Heart right ventricle (tissue), 16 donors: Measurements from ENCODE around the gene FOXQ1. TPM values are rescaled to one million over a fixed set of nuclear protein-coding genes. Genes with fewer than 3 reads are reported as not detected.

Experiments used
- ATAC-seq, 8 donors: fragments of 200-7000 bp; cut with Tn5 transposase; one replicate each; pipeline ENCODE4 v1.9.1; 2020; ENCODE audit warnings: mild to moderate bottlenecking in 8 of 8, moderate library complexity in 8 of 8, moderate number of reproducible peaks in 1 of 8
- DNase-seq, 2 donors: peaks; one replicate each; pipeline ENCODE4 v3.0.0-alpha.2; 2020
- H3K27ac ChIP-seq, 10 donors: fragments of 200-600 bp; sonication (generic) in 2 of 10; one replicate each; pipeline versions ENCODE4 v1.5.0 to v1.8.0; 2020 to 2022; ENCODE audit warnings: mild to moderate bottlenecking in 3 of 10
- H3K27me3 ChIP-seq, 7 donors: fragments of 200-600 bp; one replicate each; pipeline ENCODE4 v1.8.0; 2021 to 2022; ENCODE audit warnings: mild to moderate bottlenecking in 2 of 7
- H3K36me3 ChIP-seq, 9 donors: fragments of 200-600 bp; sonication (generic) in 1 of 9; one replicate each; pipeline versions ENCODE4 v1.5.0 to v1.8.0; 2020 to 2022; ENCODE audit warnings: mild to moderate bottlenecking in 2 of 9
- H3K4me1 ChIP-seq, 9 donors: fragments of 200-600 bp; sonication (generic) in 1 of 9; one replicate each; pipeline versions ENCODE4 v1.5.0 to v1.8.0; 2020 to 2022; ENCODE audit warnings: mild to moderate bottlenecking in 4 of 9
- H3K4me3 ChIP-seq, 10 donors: fragments of 200-600 bp; sonication (generic) in 2 of 10; one replicate each; pipeline versions ENCODE4 v1.5.0 to v1.8.0; 2020 to 2022; ENCODE audit warnings: mild to moderate bottlenecking in 7 of 10, moderate library complexity in 2 of 10
- H3K9me3 ChIP-seq, 11 donors: fragments of 200-600 bp in 10 of 11; sonication (generic) in 2 of 11; one replicate each; pipeline versions ENCODE4 v1.5.0 to v1.8.0; 2013 to 2022; ENCODE audit warnings: mild to moderate bottlenecking in 2 of 11, control low read depth in 1 of 11, moderate library complexity in 1 of 11
- WGBS, 2 donors: extraction: QIAGEN DNeasy Blood & Tissue Kit; methylation state at CpG; one replicate each; pipeline ENCODE4 v1.1.7; 2013; ENCODE audit warnings: inconsistent platforms in 1 of 2; 5-methylcytosine and 5-hydroxymethylcytosine counted together
- intact Hi-C, 10 donors: fragments of 100-400 bp; cut with DNase I; formaldehyde crosslinking; loops; one replicate each; pipeline versions ENCODE4 v1.11.1 to v1.14.2; 2022
- polyA plus RNA-seq, 2 donors: library from polyadenylated mRNA; stranded (reverse); fragments of 200-250 nt; gene quantifications; one replicate each; pipeline ENCODE4 v1.2.3, GENCODE V29; 2013
- total RNA-seq, 10 donors: library from RNA; stranded (reverse); fragmentation: NEBNext Ultra II Directional in 3 of 10; extraction: Animal tissue kit (Norgen Biotek cat#: 25700) in 3 of 10; gene quantifications; one replicate each; pipeline versions ENCODE4 v1.2.1 to v1.2.4, GENCODE V29; 2021 to 2023
- TF ChIP-seq, protein P1 (sequence below), 9 donors: fragments of 200-600 bp; sonication (generic) in 2 of 9; IDR thresholded peaks; one replicate each; pipeline versions ENCODE4 v1.5.0 to v1.8.0; 2021 to 2022; ENCODE audit warnings: antibody characterized with exemption in 9 of 9, mild to moderate bottlenecking in 5 of 9, moderate library complexity in 1 of 9
- donor health status: Arrhythmogenic right ventricular cardiomyopathy.
- donor health status: ischemic (EF 13 %, LVEDD 7.1; RV severe dilation, severe dysfunction).
- donor health status: healthy with polysubstance abuse.
- donor health status: DM: no; HTN: yes; CAD: no.
- donor health status: DM: no; HTN: no; CAD: no.
- donor health status: ischemic (EF 25% LVEDD 6.9; RV normal size, moderate dysfunction).
- donor health status: ischemic (EF 25% LVEDD 5.7; RV mildly dilated, moderate dysfunction).
- donor health status: healthy.
- donor health status: DM: yes; HTN: yes; CAD: no.
- donor health status: Ischemic cardiomyopathy.
- donor health status: ischemic (EF 35%, LVEDD 5.7; RV mildly dilated, moderate dysfunction).
- donor health status: nonischemic (EF 11% LVEDD 7.7; RV severe dilation, severe dysfunction).
- donor health status: DM: yes; HTN: yes; CAD: no.
- donor health status: PGD.
- donor health status: ischemic (EF 29% LVEDD 5.4; RV normal size, mild dysfunction).
- donor health status: nonischemic (EF 23%, LVEDD 6.1; RV moderate dilation, normal function).

FOXQ1 gene
- total and polyA plus RNA-seq, 12 donors, result not detected

DNA sequence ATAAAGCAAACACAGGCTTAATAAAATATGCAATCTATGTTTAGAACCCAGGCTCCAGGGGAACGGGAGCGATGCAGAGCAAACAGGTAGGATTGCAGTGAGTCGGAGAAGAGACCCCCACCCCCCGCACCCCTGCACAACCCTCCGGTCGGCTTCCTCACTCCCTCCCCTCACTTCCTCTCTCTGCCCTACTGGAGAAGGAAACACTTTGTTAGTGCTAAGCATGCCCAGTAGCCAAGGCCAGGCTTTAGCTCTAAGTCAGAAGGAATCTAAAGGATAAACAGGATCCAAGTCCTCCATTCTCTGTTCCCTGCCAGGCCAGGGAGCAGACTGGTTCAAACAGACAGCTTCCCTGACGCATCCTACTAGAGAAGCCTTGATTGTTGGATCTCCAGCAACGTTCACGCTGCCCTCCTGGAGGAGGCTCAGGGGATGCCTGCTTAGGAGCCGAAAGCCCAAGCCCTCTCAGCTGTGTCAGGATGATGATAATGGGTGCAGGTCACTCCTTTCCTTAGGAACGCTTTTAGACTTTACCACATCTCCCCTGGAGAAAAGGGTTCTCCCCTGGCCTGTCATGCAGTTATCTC lies 14.7 kb downstream of the FOXQ1 start:
- intact Hi-C loops, result no loop called here
- no peak for ATAC-seq
- TF ChIP-seq, protein P1, sequence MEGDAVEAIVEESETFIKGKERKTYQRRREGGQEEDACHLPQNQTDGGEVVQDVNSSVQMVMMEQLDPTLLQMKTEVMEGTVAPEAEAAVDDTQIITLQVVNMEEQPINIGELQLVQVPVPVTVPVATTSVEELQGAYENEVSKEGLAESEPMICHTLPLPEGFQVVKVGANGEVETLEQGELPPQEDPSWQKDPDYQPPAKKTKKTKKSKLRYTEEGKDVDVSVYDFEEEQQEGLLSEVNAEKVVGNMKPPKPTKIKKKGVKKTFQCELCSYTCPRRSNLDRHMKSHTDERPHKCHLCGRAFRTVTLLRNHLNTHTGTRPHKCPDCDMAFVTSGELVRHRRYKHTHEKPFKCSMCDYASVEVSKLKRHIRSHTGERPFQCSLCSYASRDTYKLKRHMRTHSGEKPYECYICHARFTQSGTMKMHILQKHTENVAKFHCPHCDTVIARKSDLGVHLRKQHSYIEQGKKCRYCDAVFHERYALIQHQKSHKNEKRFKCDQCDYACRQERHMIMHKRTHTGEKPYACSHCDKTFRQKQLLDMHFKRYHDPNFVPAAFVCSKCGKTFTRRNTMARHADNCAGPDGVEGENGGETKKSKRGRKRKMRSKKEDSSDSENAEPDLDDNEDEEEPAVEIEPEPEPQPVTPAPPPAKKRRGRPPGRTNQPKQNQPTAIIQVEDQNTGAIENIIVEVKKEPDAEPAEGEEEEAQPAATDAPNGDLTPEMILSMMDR (IDR thresholded peaks at IDR 0.05), result no peak
- 52 to 54% methylated on average over 11 of the region's 11 CpGs for WGBS, 2 donors
- H3K4me1 ChIP-seq, result no peaks in the 10 kb centered on the region
- H3K36me3 ChIP-seq, result no peaks in the 10 kb centered on the region
- peaks cover 0 to 57% (median 37%) of the 10 kb centered on the region in 7 donors for H3K27me3 ChIP-seq
- H3K9me3 ChIP-seq, result peaks cover 0 to 17% (median 0%) of the 10 kb centered on the region in 11 donors
- H3K4me3 ChIP-seq, result no peak overlapping the region
- H3K27ac ChIP-seq, result no peak overlapping the region
- no peak for DNase-seq

DNA sequence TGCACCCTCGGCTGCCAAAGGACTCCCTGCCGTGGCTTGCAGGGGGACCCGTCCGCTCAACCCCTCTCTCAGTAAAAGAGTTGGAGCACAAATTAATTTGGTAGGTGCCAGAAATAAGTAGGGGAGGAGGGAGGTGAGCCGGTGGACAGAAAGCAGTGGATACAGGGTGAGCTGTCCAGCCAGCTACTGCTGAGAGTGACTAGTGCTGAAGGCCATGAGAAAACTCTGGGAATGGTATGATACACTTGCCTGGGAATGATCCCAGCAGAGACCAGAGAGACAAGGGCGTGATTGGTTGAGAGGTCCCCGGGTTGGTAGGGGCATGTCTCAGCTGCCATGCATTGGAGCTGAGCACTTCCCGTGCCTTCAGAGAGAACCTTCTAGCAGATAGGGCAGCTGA lies 15.7 kb downstream of the FOXQ1 start:
- 75 to 82% methylated on average over 8 of the region's 8 CpGs for WGBS, 2 donors
- intact Hi-C loops, result no loop called here
- DNase-seq (no peak), ATAC-seq (no peak)
- H3K9me3 ChIP-seq, result peaks cover 0 to 17% (median 0%) of the 10 kb centered on the region in 11 donors
- no peak overlapping the region for H3K4me3 ChIP-seq
- H3K4me1 ChIP-seq, result no peaks in the 10 kb centered on the region
- no peaks in the 10 kb centered on the region for H3K36me3 ChIP-seq
- TF ChIP-seq, protein P1 (IDR thresholded peaks at IDR 0.05), result no peak
- H3K27ac ChIP-seq, result no peak overlapping the region
- H3K27me3 ChIP-seq, result peaks cover 0 to 56% (median 37%) of the 10 kb centered on the region in 7 donors

DNA sequence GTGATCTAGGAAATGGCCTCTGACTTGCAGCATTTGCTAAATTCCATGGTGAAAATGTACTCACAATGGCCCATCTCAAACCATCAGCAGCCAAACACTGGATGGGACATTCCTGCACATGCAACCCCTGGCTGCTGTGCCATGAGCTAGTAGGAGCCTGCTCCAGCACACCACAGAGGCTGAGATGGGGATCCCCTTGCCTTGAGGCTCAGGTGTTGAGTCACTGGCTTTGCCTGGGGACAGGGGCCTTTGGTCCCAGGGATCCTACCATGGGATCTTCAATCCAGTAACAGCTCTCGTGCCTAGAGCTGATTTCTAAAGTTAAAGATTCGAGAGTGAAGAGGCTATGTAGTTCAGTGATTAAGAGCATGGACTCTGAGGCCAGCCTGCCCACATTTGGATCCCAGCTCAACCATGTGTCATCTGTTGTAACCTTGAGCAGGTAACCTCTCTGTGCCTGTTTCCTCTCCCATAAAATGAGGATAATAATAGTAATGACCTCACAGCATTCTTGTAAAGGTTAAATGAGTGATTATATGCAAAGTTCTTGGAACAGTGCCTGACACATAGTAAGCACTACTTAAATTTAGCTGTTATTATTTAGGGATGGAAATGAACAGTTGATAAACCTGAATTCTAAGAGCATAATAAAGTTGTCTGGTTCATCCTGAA lies 16.4 kb downstream of the FOXQ1 start:
- Histone ChIP-seq H3K27ac (no peak overlapping the region), H3K9me3 (peaks cover 0 to 17% (median 0%) of the 10 kb centered on the region in 11 donors), H3K4me1 (no peaks in the 10 kb centered on the region), H3K4me3 (no peak overlapping the region), H3K36me3 (no peaks in the 10 kb centered on the region), H3K27me3 (peaks cover 0 to 57% (median 39%) of the 10 kb centered on the region in 7 donors)
- DNase-seq (no peak), ATAC-seq (peak in 1 of 8 donors; percentile 15)
- intact Hi-C loops, result no loop called here
- 66 to 79% methylated on average over 2 of the region's 2 CpGs for WGBS, 2 donors
- TF ChIP-seq, protein P1 (IDR thresholded peaks at IDR 0.05), result no peak

DNA sequence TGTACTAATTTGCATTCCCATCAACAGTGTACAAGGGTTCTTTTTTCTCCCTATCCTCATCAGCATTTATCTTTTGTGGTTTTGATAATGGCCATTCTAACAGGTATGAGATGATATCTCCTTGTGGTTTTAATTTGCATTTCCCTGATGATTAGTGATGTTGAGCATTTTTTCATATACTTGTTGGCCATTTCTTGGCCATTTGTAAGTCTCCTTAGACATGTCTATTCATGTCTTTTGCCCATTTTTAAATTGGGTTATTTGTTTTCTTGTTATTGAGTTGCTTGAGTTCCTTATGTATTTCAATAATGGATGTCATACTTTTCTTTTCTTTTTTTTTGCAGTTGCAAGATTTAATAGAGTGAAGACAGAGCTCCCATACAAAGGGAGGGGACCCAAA lies 17.8 kb downstream of the FOXQ1 start:
- H3K9me3 ChIP-seq, result peaks cover 0 to 17% (median 0%) of the 10 kb centered on the region in 11 donors
- no peaks in the 10 kb centered on the region for H3K36me3 ChIP-seq
- no peaks in the 10 kb centered on the region for H3K4me1 ChIP-seq
- TF ChIP-seq, protein P1 (IDR thresholded peaks at IDR 0.05), result no peak
- H3K4me3 ChIP-seq, result no peak overlapping the region
- intact Hi-C loops, result no loop called here
- ATAC-seq (no peak), DNase-seq (no peak)
- H3K27ac ChIP-seq, result no peak overlapping the region
- peaks cover 0 to 53% (median 30%) of the 10 kb centered on the region in 7 donors for H3K27me3 ChIP-seq
